Measurements from ENCODE around the gene CYSTM1. TPM values are rescaled to one million over a fixed set of nuclear protein-coding genes. Genes with fewer than 3 reads are reported as not detected.

The CYSTM1 gene
- total RNA-seq, 2 donors from 2014 or later: 64.9 to 89.5 TPM

DNA sequence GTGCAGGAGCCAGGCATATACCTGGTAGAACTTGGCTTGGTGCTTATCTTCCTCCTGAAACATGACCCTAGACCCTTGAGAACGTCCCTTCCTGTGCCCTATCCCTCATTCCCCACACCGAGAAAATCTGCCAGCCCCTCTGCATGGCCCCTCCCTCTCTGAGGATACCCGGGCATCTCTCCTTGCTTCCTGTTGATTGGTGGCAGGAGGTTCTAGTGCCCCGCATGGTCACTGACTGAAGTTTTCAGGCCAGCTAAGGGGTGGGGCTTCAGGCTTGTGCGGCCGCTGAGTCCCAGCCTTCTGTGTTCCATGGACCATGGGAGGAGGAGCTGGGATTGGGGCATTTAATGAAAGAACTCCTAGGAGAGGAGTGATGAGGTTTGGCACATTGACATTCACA is 26.5 kb upstream of the CYSTM1 start:
- TF ChIP-seq, protein P1, sequence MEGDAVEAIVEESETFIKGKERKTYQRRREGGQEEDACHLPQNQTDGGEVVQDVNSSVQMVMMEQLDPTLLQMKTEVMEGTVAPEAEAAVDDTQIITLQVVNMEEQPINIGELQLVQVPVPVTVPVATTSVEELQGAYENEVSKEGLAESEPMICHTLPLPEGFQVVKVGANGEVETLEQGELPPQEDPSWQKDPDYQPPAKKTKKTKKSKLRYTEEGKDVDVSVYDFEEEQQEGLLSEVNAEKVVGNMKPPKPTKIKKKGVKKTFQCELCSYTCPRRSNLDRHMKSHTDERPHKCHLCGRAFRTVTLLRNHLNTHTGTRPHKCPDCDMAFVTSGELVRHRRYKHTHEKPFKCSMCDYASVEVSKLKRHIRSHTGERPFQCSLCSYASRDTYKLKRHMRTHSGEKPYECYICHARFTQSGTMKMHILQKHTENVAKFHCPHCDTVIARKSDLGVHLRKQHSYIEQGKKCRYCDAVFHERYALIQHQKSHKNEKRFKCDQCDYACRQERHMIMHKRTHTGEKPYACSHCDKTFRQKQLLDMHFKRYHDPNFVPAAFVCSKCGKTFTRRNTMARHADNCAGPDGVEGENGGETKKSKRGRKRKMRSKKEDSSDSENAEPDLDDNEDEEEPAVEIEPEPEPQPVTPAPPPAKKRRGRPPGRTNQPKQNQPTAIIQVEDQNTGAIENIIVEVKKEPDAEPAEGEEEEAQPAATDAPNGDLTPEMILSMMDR (IDR thresholded peaks at IDR 0.05): no peak
- Histone ChIP-seq H3K4me3 (no peak overlapping the region), H3K27me3 (replicated peaks; ENCODE audit: insufficient read depth) (no peaks in the 10 kb centered on the region), H3K36me3 (no peaks in the 10 kb centered on the region), H3K9me3 (no peaks in the 10 kb centered on the region), H3K4me1 (ENCODE audit: control insufficient read depth in 1 of 2, low read depth in 2 of 2) (peaks cover 9 to 18% of the 10 kb centered on the region in 2 donors), H3K27ac (no peak overlapping the region)
- ATAC-seq (ENCODE audit: insufficient number of reproducible peaks, low FRiP score, low read depth): no peak
- no peak for DNase-seq (ENCODE audit: low spot score)

DNA sequence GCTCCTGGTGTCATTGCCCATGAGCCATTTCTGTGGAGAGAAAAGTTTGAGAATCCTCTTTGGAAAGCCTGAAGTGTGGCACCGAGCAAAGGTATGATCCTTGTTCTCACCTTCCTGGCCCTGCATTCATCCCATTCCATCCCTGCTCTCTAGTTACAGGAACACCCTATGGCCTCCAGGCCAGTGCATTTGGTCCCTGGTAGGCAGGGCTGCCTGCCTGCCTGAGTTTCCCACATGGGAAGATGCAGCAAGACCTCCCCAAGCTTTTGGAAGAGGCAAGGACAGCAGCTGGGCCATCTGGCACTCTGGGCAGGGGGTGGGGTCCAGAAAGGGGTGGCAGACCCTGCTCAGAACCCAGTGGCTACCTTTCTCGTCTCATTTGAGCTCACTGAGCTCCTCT is 24.8 kb upstream of the CYSTM1 start:
- Histone ChIP-seq H3K36me3 (no peaks in the 10 kb centered on the region), H3K27ac (no peak overlapping the region), H3K4me3 (no peak overlapping the region), H3K4me1 (ENCODE audit: control insufficient read depth in 1 of 2, low read depth in 2 of 2) (peaks cover 9 to 14% of the 10 kb centered on the region in 2 donors), H3K27me3 (replicated peaks; ENCODE audit: insufficient read depth) (no peaks in the 10 kb centered on the region), H3K9me3 (no peaks in the 10 kb centered on the region)
- DNase-seq (ENCODE audit: low spot score): no peak
- TF ChIP-seq, protein P1 (IDR thresholded peaks at IDR 0.05): no peak
- ATAC-seq (ENCODE audit: insufficient number of reproducible peaks, low FRiP score, low read depth): no peak

DNA sequence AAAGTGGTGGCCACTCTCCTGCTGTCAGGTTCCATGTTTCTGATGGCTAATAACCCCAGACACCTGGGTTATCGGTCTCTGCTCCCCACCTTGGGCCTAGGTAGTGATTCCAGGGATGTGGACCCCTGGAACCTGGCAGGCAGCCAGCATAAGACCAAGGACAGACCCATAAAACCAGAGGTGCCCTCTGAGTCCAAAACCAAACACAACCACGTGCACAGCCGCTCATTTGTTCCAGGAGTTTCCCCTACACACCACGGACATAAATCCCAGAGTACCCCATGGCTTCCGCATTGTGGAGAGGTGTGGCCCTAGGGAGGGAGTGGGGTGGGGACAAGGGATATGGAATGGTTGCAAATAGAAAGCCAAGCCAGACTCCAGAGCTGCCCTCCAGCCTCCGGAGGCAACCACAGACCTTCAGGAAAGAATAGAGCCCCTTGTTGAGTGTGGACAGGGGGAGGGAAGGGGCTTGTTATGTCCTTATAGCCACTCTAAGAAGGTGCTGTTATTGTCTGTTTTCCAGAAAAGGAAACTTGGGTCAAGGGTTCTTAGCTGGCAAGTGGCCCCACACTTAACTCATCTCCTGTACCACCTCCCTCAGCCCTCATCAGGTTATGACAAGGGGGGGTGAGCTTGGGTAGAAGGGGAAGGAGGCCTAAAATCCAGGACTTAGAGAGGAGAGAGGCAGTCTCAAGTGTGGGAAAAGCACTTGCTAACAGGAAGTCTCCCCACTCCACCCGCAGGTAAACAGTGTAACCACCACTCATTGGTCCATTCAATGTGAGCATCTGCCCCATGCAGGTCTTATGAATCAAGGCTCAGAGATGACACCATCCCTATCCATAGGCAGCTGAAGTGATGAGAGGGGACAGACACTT is 23.6 kb upstream of the CYSTM1 start:
- no peak overlapping the region for H3K27ac ChIP-seq
- no peaks in the 10 kb centered on the region for H3K27me3 ChIP-seq (replicated peaks; ENCODE audit: insufficient read depth)
- no peaks in the 10 kb centered on the region for H3K36me3 ChIP-seq
- peaks cover under 1 to 2% of the 10 kb centered on the region in 2 donors for H3K4me1 ChIP-seq (ENCODE audit: control insufficient read depth in 1 of 2, low read depth in 2 of 2)
- TF ChIP-seq, protein P1 (IDR thresholded peaks at IDR 0.05): no peak
- H3K9me3 ChIP-seq: no peaks in the 10 kb centered on the region
- ATAC-seq (ENCODE audit: insufficient number of reproducible peaks, low FRiP score, low read depth) (no peak), DNase-seq (ENCODE audit: low spot score) (no peak)
- no peak overlapping the region for H3K4me3 ChIP-seq

DNA sequence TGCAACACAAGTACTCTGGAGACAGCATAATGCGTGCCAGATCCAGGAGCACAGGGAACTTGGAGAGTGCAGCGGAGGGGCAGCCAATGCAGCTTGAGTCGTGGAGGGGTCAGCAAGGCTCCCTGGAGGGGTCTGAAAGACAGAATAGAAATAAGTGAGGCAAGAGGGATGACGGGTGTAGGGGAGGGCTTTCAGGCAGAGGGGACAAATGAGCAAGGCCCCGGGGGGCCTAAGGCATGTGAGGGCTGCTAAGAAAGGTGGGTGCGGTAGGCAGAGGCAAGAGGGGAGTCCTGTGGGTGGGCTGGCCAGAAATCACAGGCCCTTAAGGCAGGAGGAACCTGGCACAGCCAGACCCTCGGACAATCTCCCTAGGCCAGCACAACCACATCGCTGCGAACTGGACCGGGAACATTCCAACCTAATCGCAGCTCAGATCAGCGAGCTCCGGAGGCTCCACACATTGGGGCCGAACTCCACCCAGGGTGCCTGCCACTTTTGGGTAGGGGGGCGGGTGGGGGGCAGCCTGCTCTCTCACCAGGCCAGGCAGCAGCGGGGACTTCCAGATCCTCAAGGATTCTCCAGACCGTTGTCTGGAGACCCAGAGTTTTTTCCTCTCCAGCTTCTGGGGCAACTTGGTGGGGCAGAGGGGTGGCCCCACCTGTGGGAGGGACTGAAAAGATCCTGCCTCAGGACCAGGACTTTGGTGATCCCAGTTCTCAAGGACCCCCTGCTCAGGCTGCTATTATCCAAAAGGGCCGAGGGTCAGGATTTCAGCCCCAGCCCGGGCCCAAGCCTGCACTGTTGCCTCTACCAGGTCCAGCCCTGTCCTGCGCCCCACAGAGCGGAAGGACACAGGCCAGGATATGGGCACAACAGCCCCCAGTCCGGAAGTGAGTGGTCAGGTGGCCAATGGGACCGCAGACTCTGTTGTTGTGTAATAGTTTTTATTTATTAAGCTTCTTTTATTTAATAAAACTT is 22.7 kb upstream of the CYSTM1 start:
- no peak for DNase-seq (ENCODE audit: low spot score)
- Histone ChIP-seq H3K4me3 (no peak overlapping the region), H3K27ac (no peak overlapping the region), H3K27me3 (replicated peaks; ENCODE audit: insufficient read depth) (no peaks in the 10 kb centered on the region), H3K36me3 (no peaks in the 10 kb centered on the region), H3K4me1 (ENCODE audit: control insufficient read depth in 1 of 2, low read depth in 2 of 2) (peaks cover 3 to 5% of the 10 kb centered on the region in 2 donors), H3K9me3 (no peaks in the 10 kb centered on the region)
- ATAC-seq (ENCODE audit: insufficient number of reproducible peaks, low FRiP score, low read depth): no peak
- TF ChIP-seq, protein P1 (IDR thresholded peaks at IDR 0.05): no peak

DNA sequence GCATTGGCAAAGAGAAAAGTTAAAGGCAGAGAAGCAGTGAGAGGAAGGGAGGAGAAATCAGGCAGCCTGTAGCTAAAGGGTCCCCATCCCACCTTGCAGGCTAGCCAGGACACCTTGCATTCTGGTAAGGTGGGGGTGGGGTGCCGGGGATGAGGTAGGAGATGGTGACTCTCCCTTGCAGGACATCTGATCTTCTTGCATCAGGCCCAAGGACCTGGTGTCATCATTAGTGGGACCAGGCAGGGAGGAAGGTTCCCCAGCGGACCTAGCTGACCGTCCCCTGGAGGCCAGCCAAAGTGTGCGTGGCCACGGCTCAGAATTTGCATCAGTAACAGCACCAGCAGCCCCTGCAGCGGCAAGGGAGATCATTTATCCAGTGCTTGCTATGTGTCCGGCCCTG is 21.7 kb upstream of the CYSTM1 start:
- H3K27me3 ChIP-seq (replicated peaks; ENCODE audit: insufficient read depth): no peaks in the 10 kb centered on the region
- TF ChIP-seq, protein P1 (IDR thresholded peaks at IDR 0.05): no peak
- H3K4me1 ChIP-seq (ENCODE audit: control insufficient read depth in 1 of 2, low read depth in 2 of 2): peaks cover 3 to 5% of the 10 kb centered on the region in 2 donors
- H3K4me3 ChIP-seq: no peak overlapping the region
- ATAC-seq (ENCODE audit: insufficient number of reproducible peaks, low FRiP score, low read depth) (no peak), DNase-seq (ENCODE audit: low spot score) (no peak)
- H3K9me3 ChIP-seq: no peaks in the 10 kb centered on the region
- H3K36me3 ChIP-seq: no peaks in the 10 kb centered on the region
- no peak overlapping the region for H3K27ac ChIP-seq
